ENCODE measurements around the gene YIPF2. TPM values are rescaled to one million over a fixed set of nuclear protein-coding genes. Genes with fewer than 3 reads are reported as not detected.
A peak's percentile ranks its signal among the peaks of the same experiment; 100 is the strongest.

Gene YIPF2
- total and polyA plus RNA-seq, 9 donors, result 23.2 to 37.4 (median 32.2) TPM

- Histone ChIP-seq H3K4me3 (ENCODE audit: low read length) (no peak overlapping the region), H3K36me3 (ENCODE audit: control insufficient read depth, insufficient read depth, low read length) (peaks cover 4% of the 10 kb centered on the region), H3K9me3 (replicated peaks; ENCODE audit: control insufficient read depth, low read depth, low read length) (no peaks in the 10 kb centered on the region), H3K4me1 (ENCODE audit: control insufficient read depth, insufficient read depth, low read length) (peaks cover 78% of the 10 kb centered on the region), H3K27me3 (ENCODE audit: control insufficient read depth, insufficient read depth, low read length) (no peaks in the 10 kb centered on the region), H3K27ac (ENCODE audit: low read length) (peak overlapping the region; percentile 93)
- DNase-seq, result peak; percentile 80
- 45% methylated on average over 8 of the region's 13 CpGs for WGBS (ENCODE audit: insufficient coverage)
Measured at GRCh38 chr19:10892256-10892655, 36.2 kb downstream of the YIPF2 start.

- Histone ChIP-seq H3K4me3 (ENCODE audit: low read length) (no peak overlapping the region), H3K27ac (ENCODE audit: low read length) (peak overlapping the region; percentile 93)
Measured at GRCh38 chr19:10891405-10892086, 36.9 kb downstream of the YIPF2 start.

GRCh38 chr19:10889880-10890279, 38.6 kb downstream of the YIPF2 start:
- Histone ChIP-seq H3K9me3 (replicated peaks; ENCODE audit: control insufficient read depth, low read depth, low read length) (no peaks in the 10 kb centered on the region), H3K36me3 (ENCODE audit: control insufficient read depth, insufficient read depth, low read length) (no peaks in the 10 kb centered on the region), H3K4me3 (ENCODE audit: low read length) (no peak overlapping the region), H3K27ac (ENCODE audit: low read length) (no peak overlapping the region), H3K27me3 (ENCODE audit: control insufficient read depth, insufficient read depth, low read length) (no peaks in the 10 kb centered on the region), H3K4me1 (ENCODE audit: control insufficient read depth, insufficient read depth, low read length) (peaks cover 61% of the 10 kb centered on the region)
- no peak for DNase-seq
- no CpG with 5 or more reads among the region's 4 CpGs for WGBS (ENCODE audit: insufficient coverage)

More at GRCh38 chr19:10891405-10892086, 36.9 kb downstream of the YIPF2 start:
- peak; percentile 85 for DNase-seq
- Histone ChIP-seq H3K9me3 (replicated peaks; ENCODE audit: control insufficient read depth, low read depth, low read length) (no peaks in the 10 kb centered on the region), H3K36me3 (ENCODE audit: control insufficient read depth, insufficient read depth, low read length) (peaks cover 4% of the 10 kb centered on the region), H3K4me1 (ENCODE audit: control insufficient read depth, insufficient read depth, low read length) (peaks cover 76% of the 10 kb centered on the region), H3K27me3 (ENCODE audit: control insufficient read depth, insufficient read depth, low read length) (no peaks in the 10 kb centered on the region)
- WGBS (ENCODE audit: insufficient coverage), result 31% methylated on average over 7 of the region's 21 CpGs

GRCh38 chr19:10888421-10888866, 40.0 kb downstream of the YIPF2 start:
- Histone ChIP-seq H3K4me3 (ENCODE audit: low read length) (no peak overlapping the region), H3K27ac (ENCODE audit: low read length) (no peak overlapping the region), H3K36me3 (ENCODE audit: control insufficient read depth, insufficient read depth, low read length) (no peaks in the 10 kb centered on the region), H3K4me1 (ENCODE audit: control insufficient read depth, insufficient read depth, low read length) (peaks cover 54% of the 10 kb centered on the region), H3K27me3 (ENCODE audit: control insufficient read depth, insufficient read depth, low read length) (no peaks in the 10 kb centered on the region), H3K9me3 (replicated peaks; ENCODE audit: control insufficient read depth, low read depth, low read length) (no peaks in the 10 kb centered on the region)
- no peak for DNase-seq
- 23% methylated on average over 8 of the region's 13 CpGs for WGBS (ENCODE audit: insufficient coverage)

- no peak for DNase-seq
- peak overlapping the region; percentile 24 for H3K27ac ChIP-seq (ENCODE audit: low read length)
- H3K36me3 ChIP-seq (ENCODE audit: control insufficient read depth, insufficient read depth, low read length), result peaks cover 5% of the 10 kb centered on the region
- H3K9me3 ChIP-seq (replicated peaks; ENCODE audit: control insufficient read depth, low read depth, low read length), result no peaks in the 10 kb centered on the region
- 62% methylated on average over 8 of the region's 9 CpGs for WGBS (ENCODE audit: insufficient coverage)
- H3K4me1 ChIP-seq (ENCODE audit: control insufficient read depth, insufficient read depth, low read length), result peaks cover 55% of the 10 kb centered on the region
- no peak overlapping the region for H3K4me3 ChIP-seq (ENCODE audit: low read length)
- no peaks in the 10 kb centered on the region for H3K27me3 ChIP-seq (ENCODE audit: control insufficient read depth, insufficient read depth, low read length)
Measured at GRCh38 chr19:10887616-10888367, 40.6 kb downstream of the YIPF2 start.

DNA sequence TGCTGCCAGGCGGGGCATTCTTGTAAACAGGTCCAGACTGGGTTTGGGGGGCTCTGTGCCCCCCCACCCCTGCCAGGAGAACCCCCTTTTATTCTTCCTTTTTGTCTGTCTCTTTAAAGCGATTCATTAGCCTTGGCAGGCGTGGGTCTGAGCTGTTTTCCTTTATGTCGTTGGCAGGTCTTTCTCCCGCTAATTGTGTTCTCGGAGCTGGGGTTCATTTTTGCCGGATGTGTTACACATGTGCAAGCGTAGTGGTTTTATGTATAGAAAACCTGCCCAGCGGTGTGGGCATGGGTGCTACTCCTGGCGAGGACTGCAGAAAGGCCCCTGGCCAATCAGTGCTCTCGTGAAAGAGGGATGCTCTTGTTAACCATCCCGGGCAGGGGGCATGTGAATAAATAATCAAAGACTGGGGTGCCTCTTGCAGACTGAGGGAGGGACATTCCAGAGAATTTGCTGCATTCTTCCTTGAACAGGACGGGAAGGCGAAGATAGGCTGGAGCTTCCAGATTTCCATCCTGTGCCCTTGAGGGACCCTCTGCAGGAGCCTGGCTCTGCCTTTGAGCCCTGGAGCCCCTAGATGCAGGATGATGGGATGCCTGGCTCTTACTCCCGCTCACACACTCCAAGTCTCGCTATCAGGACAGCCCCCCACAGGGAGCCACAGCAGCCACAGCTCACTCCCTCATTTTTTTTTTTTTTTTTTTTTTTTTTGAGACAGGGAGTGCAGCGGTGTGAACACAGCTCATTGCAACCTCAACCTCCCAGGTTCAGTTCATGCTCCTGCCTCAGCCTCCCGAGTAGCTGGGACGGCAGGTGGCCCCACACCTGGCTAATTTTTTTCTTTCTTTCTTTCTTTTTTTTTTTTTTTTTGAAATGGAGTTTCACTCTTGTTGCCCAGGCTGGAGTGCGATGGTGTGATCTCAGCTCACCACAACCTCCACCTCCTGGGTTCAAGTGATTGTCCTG, 43.0 kb downstream of the YIPF2 start:
- 33% methylated on average over 11 of the region's 20 CpGs for WGBS (ENCODE audit: insufficient coverage)
- Histone ChIP-seq H3K9me3 (replicated peaks; ENCODE audit: control insufficient read depth, low read depth, low read length) (no peaks in the 10 kb centered on the region), H3K4me3 (ENCODE audit: low read length) (no peak overlapping the region), H3K27ac (ENCODE audit: low read length) (no peak overlapping the region), H3K4me1 (ENCODE audit: control insufficient read depth, insufficient read depth, low read length) (peaks cover 53% of the 10 kb centered on the region), H3K36me3 (ENCODE audit: control insufficient read depth, insufficient read depth, low read length) (peaks cover 9% of the 10 kb centered on the region), H3K27me3 (ENCODE audit: control insufficient read depth, insufficient read depth, low read length) (no peaks in the 10 kb centered on the region)
- no peak for DNase-seq

DNA sequence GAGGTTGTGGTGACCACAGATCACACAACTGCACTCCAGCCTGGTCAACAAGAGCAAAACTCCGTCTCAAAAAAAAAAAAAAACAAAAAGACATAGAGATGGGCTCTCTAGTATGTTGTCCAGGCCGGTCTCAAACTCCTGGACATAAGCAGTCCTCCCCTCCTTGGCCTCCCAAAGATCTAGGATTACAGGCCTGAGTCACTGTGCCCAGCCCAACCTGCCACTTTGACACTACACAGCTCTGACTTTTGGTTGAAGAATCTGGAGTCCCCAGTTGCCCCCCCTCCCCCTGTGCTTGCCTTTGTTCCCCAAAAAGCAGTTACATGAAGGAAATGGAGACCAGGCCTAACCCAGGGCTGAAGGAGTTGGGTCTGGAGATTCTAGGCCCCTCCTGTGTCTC, 44.2 kb downstream of the YIPF2 start:
- 43% methylated on average over 1 of the region's 2 CpGs for WGBS (ENCODE audit: insufficient coverage)
- Histone ChIP-seq H3K9me3 (replicated peaks; ENCODE audit: control insufficient read depth, low read depth, low read length) (no peaks in the 10 kb centered on the region), H3K4me1 (ENCODE audit: control insufficient read depth, insufficient read depth, low read length) (peaks cover 59% of the 10 kb centered on the region), H3K27ac (ENCODE audit: low read length) (no peak overlapping the region), H3K36me3 (ENCODE audit: control insufficient read depth, insufficient read depth, low read length) (peaks cover 13% of the 10 kb centered on the region), H3K27me3 (ENCODE audit: control insufficient read depth, insufficient read depth, low read length) (no peaks in the 10 kb centered on the region), H3K4me3 (ENCODE audit: low read length) (no peak overlapping the region)
- DNase-seq, result no peak

- Histone ChIP-seq H3K36me3 (ENCODE audit: control insufficient read depth, insufficient read depth, low read length) (peaks cover 13% of the 10 kb centered on the region), H3K9me3 (replicated peaks; ENCODE audit: control insufficient read depth, low read depth, low read length) (no peaks in the 10 kb centered on the region), H3K27me3 (ENCODE audit: control insufficient read depth, insufficient read depth, low read length) (no peaks in the 10 kb centered on the region), H3K27ac (ENCODE audit: low read length) (peak overlapping the region; percentile 59), H3K4me3 (ENCODE audit: low read length) (no peak overlapping the region), H3K4me1 (ENCODE audit: control insufficient read depth, insufficient read depth, low read length) (peaks cover 58% of the 10 kb centered on the region)
- 38% methylated on average over 2 of the region's 9 CpGs for WGBS (ENCODE audit: insufficient coverage)
- no peak for DNase-seq
Measured at GRCh38 chr19:10882108-10882457, 46.4 kb downstream of the YIPF2 start.

DNA sequence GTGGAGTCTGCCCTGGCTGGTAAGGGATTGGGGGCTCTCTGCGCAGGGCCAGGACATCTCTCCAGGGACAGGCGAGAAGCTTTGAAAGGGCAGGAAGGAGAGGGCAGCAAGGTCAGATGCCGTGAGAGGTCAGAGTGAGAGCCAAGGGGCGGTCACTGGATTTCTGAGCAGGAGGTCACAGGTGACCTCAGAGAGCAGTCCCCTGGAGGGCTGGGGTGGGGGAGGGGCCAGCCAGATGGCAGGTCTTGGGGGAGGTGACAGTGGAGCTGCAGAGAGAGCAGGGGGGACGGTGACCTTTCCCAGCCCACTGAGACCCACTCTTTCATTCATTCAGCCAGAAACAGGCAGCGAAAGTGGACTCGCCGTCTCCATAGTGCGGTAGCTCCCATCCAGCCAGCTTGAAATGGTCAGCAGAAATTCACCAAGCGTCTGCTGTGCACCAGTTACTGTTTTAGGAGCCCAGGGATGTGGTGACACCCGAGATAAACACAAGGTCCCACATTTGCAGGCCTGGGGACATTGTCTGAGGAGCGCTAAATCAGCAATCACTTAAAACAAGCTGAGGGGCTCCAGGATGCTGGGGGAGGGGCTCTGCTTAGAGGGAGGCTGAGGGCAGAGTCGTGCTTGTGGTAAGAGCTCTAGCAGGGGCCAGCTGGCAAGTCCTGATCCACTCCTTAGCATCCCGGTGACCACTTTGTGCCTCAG, 46.9 kb downstream of the YIPF2 start:
- Histone ChIP-seq H3K27me3 (ENCODE audit: control insufficient read depth, insufficient read depth, low read length) (no peaks in the 10 kb centered on the region), H3K9me3 (replicated peaks; ENCODE audit: control insufficient read depth, low read depth, low read length) (no peaks in the 10 kb centered on the region), H3K4me3 (ENCODE audit: low read length) (no peak overlapping the region), H3K4me1 (ENCODE audit: control insufficient read depth, insufficient read depth, low read length) (peaks cover 60% of the 10 kb centered on the region), H3K27ac (ENCODE audit: low read length) (peak overlapping the region; percentile 59), H3K36me3 (ENCODE audit: control insufficient read depth, insufficient read depth, low read length) (peaks cover 13% of the 10 kb centered on the region)
- WGBS (ENCODE audit: insufficient coverage), result 60% methylated on average over 12 of the region's 14 CpGs
- DNase-seq, result no peak

All from muscle of leg (tissue), 11 donors.